HG03135 (cell line): ENCODE data around the gene NPHP4.
"Not testable (repeated sequence)": the region's sequence is repeated elsewhere in the genome, so short reads cannot be mapped to it uniquely, and the experiment has no call there.

Experiments
- ATAC-seq: cut with Tn5 transposase; IDR thresholded peaks from one replicate; pipeline ENCODE4 v1.9.1; 2021; ENCODE audit warnings: mild to moderate bottlenecking, moderate library complexity; ENCODE audit not compliant: unreplicated experiment

Gene NPHP4

GRCh38 chr1:5861871-5862825, 130.1 kb downstream of the NPHP4 start:
- no peak for ATAC-seq

DNA sequence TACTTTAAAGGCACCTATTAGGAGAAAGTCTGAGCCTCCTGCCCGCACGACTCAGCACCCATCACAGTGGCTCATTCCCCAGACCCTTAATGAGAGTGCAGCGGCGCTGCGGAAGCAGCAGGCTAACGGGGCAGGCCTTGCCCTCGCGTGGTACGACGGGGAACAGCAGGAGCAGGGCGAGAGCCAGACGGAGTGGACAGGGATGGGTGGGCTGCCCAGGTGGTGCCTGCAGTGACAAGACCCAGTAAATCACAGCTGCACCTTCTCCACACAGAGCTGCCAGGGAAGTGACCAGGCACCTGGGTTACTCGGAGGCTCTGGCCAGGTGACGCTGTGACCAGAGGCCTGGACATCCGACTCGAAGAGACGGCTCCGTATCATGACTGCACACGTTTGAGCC, 131.9 kb downstream of the NPHP4 start:
- no peak for ATAC-seq

DNA sequence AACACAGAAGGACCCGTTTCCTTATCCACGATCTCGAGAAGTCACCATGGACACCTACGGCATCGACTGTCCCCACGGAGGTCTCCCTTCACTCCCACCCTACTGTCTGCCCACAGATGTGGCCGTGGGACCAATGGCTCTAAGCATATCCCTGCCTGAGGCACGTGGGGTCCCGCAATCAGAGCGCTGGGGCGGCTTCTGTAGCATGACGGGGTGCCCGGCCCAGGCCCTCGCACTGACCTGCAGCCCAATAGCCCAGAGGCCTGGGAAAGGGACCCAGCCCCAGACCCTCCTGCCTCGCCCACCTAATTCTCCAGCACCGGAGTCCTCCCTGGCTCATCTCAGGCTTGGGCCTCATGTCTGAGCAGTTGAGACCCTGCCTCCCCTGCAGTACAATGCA, 132.5 kb downstream of the NPHP4 start:
- no peak for ATAC-seq

DNA sequence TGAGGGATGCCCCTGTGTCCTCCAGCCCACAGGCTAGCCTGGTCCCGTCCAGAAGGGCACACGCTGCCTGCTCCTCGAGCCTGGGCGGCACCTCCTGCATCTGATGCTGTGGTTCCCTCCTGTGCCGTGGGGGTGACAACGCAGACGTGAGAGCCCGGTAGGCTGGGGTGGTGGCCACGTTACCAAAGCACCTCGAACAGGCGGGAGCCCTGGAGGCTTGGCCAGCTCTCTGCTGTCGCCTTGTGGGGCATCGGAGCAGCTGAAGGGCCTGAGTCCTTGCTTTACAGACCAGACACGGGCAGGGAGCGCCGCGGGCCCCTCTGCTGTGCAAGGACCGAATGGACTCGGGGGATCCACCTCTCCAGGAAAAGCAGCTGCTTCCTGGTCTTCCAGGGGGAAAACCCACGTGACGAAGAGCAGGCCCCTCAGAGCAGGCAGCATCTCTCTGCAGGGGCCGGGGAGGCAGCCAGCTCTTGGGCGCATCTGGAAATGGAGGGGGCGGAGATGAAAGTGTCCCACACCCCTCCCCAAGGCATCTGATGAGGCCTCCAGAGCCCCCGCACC, 133.3 kb downstream of the NPHP4 start:
- no peak for ATAC-seq

DNA sequence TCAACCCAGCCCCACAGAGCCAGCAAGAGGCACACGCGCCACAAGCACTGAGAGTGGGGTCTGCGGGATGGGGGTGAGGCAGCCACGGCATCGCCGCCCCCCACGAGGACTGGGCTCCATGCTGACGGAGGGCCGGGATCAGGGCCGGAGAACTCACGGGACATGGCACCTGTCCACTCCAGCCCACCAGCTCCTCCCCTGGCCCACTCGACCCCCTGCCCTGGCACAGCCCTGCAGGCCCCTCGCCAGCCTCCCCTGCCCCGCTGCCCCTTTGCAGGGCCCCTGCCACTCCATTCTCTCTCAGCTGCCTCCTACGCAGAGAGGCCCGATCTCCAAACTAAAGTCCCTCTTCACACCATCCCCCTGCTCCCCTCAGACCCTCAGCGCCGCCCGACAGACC, 134.0 kb downstream of the NPHP4 start:
- no peak for ATAC-seq

DNA sequence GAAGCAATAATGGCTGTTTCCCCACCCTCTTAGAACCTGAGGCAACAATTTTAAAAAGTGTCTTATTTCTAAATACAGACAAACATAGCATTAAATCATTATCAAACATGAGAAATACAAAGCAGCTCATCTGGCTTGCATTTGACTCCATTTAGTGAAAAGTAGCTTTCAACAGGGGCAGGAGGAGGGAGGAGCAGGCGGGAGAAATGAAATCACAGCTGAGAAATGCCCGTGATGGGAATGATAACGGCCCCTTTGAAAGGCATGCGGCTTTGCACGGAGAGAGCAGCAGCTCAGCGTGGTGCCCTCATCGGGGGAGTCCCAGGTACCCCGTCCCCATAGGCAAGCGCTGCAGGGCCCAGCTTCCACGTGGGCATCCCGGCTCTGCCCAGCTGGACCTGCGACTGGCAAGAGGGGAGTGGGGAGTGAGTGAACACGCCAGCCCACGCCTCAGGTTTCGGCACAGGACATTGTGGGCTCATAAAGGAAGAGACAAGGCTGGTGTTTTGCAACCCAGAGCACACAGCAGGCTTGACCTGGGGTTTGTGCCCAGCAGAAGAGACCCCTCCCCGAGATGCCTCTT, 134.6 kb downstream of the NPHP4 start:
- no peak for ATAC-seq

DNA sequence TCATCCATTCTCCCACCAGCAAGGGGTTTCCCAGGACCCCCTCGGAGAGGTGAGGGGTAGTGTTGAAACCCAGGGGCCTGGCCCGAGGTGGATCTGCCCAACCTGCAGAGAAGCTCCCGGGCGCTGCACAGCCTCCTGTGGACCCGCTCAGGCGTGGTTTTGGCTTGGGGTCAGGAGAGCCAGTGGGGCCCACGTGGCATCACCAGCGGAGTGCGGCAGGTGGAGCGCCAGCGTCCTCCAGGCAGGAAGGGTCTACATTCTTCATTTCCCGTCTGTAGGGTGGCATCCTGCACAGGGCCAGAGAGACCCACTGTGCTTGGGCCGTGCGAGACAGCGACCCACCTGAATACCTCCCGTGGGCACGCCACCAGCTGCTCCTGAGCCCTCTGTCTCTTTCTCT, 135.2 kb downstream of the NPHP4 start:
- ATAC-seq = no peak

GRCh38 chr1:5856246-5856815, 135.9 kb downstream of the NPHP4 start:
- no peak for ATAC-seq

DNA sequence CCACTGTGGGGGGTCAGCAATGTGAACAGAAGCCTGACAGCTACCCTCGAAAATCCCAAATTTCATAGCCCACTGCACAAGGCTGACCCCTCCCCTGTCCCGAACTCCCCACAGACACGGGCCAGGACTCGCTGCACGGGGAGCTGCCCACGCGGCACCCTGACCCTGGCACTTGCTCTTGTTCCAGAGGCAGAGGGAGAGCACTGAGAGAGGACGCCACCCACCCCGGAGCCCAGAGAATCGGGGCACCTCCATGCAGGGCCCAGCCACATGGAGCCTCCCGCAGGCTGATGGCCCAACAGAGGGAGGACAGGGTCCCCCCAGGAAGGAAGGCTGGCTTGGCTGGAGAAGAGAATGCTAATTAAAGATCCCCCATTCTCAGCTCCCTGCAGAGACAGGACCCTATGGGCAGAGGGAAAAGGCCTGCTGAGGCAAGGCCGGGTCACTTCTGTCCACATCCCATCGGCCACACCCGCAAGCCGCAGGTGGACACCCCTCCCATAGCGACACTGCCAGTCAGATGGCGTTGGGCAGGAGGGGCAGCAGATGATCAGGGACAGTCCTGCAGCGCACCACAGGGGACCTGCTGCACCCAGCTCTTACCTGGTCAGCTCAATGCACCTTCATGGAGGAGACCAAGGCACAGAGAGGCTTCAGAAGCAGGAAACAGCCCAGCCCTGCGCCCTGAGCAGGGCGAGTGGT, 136.9 kb downstream of the NPHP4 start:
- no peak for ATAC-seq

DNA sequence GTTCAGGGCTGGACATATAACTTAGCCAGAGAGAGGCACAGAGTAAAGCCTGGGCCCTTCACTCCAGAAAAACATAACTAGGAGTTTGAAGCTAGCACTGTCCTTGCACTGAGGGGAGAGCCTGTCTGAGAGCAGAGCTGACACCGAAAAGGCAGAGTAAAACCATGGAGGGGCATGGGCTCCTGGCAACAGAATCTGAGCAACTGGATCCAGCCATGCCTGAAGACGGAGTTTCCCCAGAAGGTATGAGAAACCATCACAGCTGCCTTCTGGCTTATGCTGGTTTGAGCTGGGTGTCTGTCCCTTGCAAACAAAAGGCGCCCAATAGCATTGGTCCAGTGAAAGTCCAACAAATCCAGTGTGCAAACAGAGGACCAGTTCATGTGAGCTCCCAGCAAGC, 137.5 kb downstream of the NPHP4 start:
- no peak for ATAC-seq

- ATAC-seq = not testable (repeated sequence)
These were observed 138.4 kb downstream of the NPHP4 start for GRCh38 chr1:5853858-5854257.

GRCh38 chr1:5850503-5850902, 141.7 kb downstream of the NPHP4 start:
- ATAC-seq = no peak

GRCh38 chr1:5849550-5849949, 142.7 kb downstream of the NPHP4 start:
- no peak for ATAC-seq

GRCh38 chr1:5847013-5847659, 145.1 kb downstream of the NPHP4 start:
- ATAC-seq = no peak

GRCh38 chr1:5845376-5845775, 146.8 kb downstream of the NPHP4 start:
- no peak for ATAC-seq

GRCh38 chr1:5844442-5844841, 147.8 kb downstream of the NPHP4 start:
- no peak for ATAC-seq

DNA sequence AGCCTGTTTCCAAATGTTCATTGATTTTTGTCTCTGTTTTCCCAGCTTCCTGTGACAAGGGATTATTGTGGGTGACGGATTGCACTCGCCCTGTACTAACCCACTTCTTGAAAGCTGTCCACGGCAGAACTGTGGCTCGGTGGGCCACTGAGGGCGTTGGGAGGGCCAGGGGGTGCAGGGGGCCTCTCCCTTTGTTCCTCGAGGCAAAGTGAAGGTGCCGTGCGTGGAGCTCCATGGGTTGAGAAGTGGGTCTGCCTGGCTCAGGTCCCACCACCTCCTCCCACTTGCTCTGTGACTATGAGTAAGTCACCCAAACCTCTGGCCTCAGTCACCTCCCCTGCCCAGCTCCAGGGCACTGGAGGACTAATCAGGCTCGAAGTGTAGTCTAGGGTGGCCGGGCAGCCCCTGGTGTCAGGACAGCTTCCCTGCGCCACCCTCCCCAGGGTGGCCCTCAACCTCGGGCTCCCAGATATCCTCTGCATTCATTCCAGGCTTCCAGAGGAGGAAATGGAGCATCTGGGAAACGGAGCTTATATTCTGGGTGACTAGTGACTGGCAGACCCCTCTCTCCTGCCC, 148.6 kb downstream of the NPHP4 start:
- no peak for ATAC-seq

- ATAC-seq = no peak
These were observed 149.5 kb downstream of the NPHP4 start for GRCh38 chr1:5842679-5843078.

- ATAC-seq = no peak
These were observed 151.6 kb downstream of the NPHP4 start for GRCh38 chr1:5840551-5841001.

DNA sequence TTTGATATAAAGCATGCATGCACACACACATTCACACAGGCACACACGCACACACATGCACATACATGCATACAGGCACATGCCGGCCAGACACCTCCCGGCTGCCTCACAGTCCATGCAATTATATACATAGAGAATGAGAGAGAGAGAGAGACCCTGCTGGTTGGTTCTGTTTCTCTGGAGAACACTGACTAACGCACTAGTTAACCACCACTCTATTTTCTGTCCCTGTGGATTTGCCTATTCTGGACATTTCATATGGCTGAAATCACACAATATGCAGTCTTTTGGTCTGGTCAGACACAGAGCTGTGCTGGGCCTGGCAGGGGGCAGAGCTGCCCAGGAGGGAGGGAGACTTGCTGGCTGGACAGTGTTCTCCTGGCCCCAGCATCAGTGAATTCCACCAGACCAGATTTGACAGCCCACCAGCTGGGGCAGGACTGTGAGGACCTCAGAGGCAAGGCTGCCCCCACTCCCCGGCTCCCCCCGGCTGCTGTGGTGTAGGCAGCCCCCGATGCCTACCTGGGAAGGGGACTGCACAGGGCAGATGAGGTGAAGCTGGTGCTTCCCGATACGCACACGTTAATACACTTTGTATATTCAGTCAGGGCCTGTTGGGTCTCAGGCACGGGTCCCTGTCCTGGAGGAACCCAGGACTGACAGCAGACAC, 152.2 kb downstream of the NPHP4 start:
- no peak for ATAC-seq
